ENCODE measurements around the gene ACR. TPM values are rescaled to one million over a fixed set of nuclear protein-coding genes. Genes with fewer than 3 reads are reported as not detected.

The ACR gene
- total and polyA plus RNA-seq, 2 of the 4 experiments (the other 2 are of a cell fraction): not detected

- Histone ChIP-seq H3K9me1 (ENCODE audit: insufficient read depth, low read length) (peaks cover 7% of the 10 kb centered on the region; the same call in 1 of the 2 replicates), H3K14ac (replicated peaks; ENCODE audit: low read depth, low read length) (no peak overlapping the region), H4K5ac (ENCODE audit: low read depth, low read length) (no peak overlapping the region), H3K4ac (ENCODE audit: low read depth, low read length) (no peak overlapping the region), H3K27ac (ENCODE audit: insufficient read depth, low read length) (no peak overlapping the region), H2AK9ac (replicated peaks; ENCODE audit: low read depth, low read length, poor library complexity) (peak overlapping the region; percentile 13), H2BK20ac (ENCODE audit: low read depth, low read length) (no peak overlapping the region), H4K8ac (ENCODE audit: low read depth in 2 of 2, low read length in 2 of 2) (no peak overlapping the region), H3K36me3 (ENCODE audit: control insufficient read depth, insufficient read depth, low read length) (peaks cover 2% of the 10 kb centered on the region; the same call in 1 of the 2 replicates), H3K23ac (ENCODE audit: low read depth, low read length) (no peak overlapping the region), H3K27me3 (ENCODE audit: control insufficient read depth, insufficient read depth, low read length) (no peaks in the 10 kb centered on the region), H3K4me3 (ENCODE audit: insufficient read depth, low read depth, low read length) (no peak overlapping the region), H4K20me1 (ENCODE audit: insufficient read depth, low read length) (peaks cover 15% of the 10 kb centered on the region), H2BK15ac (ENCODE audit: low read depth, low read length) (no peak overlapping the region), H2AFZ (replicated peaks; ENCODE audit: low read length, poor library complexity) (no peak overlapping the region), H3K18ac (ENCODE audit: low read depth, low read length) (no peak overlapping the region), H3K79me1 (ENCODE audit: low read depth in 1 of 2, low read length in 2 of 2) (peaks cover 4 to 15% of the 10 kb centered on the region in 2 experiments; a peak in 2 of 4 replicates), H2BK5ac (ENCODE audit: low read depth, low read length, poor library complexity, severe bottlenecking) (no peak overlapping the region), H2AK5ac (ENCODE audit: low read depth, low read length) (no peak overlapping the region), H2BK120ac (ENCODE audit: low read depth, low read length) (no peak overlapping the region), H4K91ac (ENCODE audit: insufficient read depth, low read depth, low read length) (no peak overlapping the region), H3K4me2 (ENCODE audit: low read depth, low read length) (no peak overlapping the region), H3K9me3 (ENCODE audit: control insufficient read depth, insufficient read depth, low read length) (no peaks in the 10 kb centered on the region), H3K56ac (ENCODE audit: extremely low read depth, insufficient read depth, low read length) (no peak overlapping the region), H3K9ac (ENCODE audit: low read depth, low read length) (no peak overlapping the region), H3K4me1 (ENCODE audit: control insufficient read depth, insufficient read depth, low read length) (peaks cover 4% of the 10 kb centered on the region; the same call in 1 of the 2 replicates)
- DNase-seq: no peak
- dilution Hi-C loops (cut with HindIII; ENCODE audit: low sequenced_read_pairs, unreplicated experiment) (no loop called here), intact Hi-C loops (cut with micrococcal nuclease) (no loop called here), in situ Hi-C loops (cut with MboI; ENCODE audit: low sequenced_read_pairs) (no loop called here)
- TF ChIP-seq RAD21 (IDR thresholded peaks at IDR 0.05; ENCODE audit: low read length) (no peak), MAZ (IDR thresholded peaks at IDR 0.05; ENCODE audit: borderline replicate concordance, low read depth, low read length) (no peak), FOS (IDR thresholded peaks at IDR 0.05; ENCODE audit: low read depth, low read length) (no peak), MAFK (IDR thresholded peaks at IDR 0.05; ENCODE audit: low read depth, low read length) (no peak), NFE2L2 (IDR thresholded peaks at IDR 0.05; ENCODE audit: low read depth, low read length) (no peak), BHLHE40 (IDR thresholded peaks at IDR 0.05; ENCODE audit: low read depth, low read length) (no peak), CHD1 (IDR thresholded peaks at IDR 0.05; ENCODE audit: low read depth, low read length) (no peak), USF2 (IDR thresholded peaks at IDR 0.05; ENCODE audit: low read depth, low read length) (no peak), CEBPB (IDR thresholded peaks at IDR 0.05; ENCODE audit: low read depth, low read length) (no peak), ELK1 (IDR thresholded peaks at IDR 0.05; ENCODE audit: borderline replicate concordance, low read depth, low read length) (no peak)
- WGBS, 2 experiments (ENCODE audit: extremely low coverage in 2 of 2, insufficient read length in 1 of 2): 95% methylated on average over 4 of the region's 20 CpGs; no CpG with 5 or more reads in 1 of the 2 experiments
- no peak for ATAC-seq (ENCODE audit: low read depth)
- ChIA-PET POLR2A (ENCODE audit: unreplicated experiment) (no interaction called here), CTCF (no interaction called here)
- BruUV-seq (replicated peaks): no TSS peak
These were observed 34.9 kb upstream of the ACR start for GRCh38 chr22:50702821-50703725.

Data from IMR-90 (cell line).